ENCODE results near the gene GADL1. TPM values are rescaled to one million over a fixed set of nuclear protein-coding genes. Genes with fewer than 3 reads are reported as not detected.

Gene GADL1
- total RNA-seq, 1 experiment from 2014 or later, result 0.09 TPM

DNA sequence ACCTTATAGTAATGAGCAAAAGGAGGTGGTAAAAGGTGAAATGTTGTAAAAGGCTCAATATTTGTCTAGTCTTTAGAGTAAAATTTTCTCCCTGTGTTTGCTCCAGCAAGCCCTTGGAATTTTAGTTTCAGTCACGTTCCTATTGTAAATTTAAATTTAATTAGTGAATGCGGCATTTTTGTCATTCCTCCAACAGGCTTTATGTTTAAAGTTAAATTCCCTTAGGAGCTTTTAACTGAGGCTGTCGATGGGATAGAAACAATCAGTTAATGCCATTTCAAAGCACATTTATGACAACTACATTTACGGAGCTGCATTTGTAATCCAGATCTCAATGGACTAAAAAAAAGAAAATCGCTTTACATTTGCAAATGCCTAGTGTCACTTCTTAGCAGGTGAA lies 868 bp upstream of the GADL1 start:
- no peak overlapping the region for H3K23ac ChIP-seq (ENCODE audit: insufficient read length, low read depth, low read length)
- H3K9ac ChIP-seq (ENCODE audit: extremely low read depth, insufficient read length, low read length), result no peak overlapping the region
- no peaks in the 10 kb centered on the region for H3K9me3 Mint-ChIP-seq
- H3T11ph ChIP-seq (ENCODE audit: low read length), result no peak overlapping the region
- no peaks in the 10 kb centered on the region for H4K20me1 ChIP-seq (ENCODE audit: control insufficient read depth, insufficient read depth, insufficient read length)
- no peak overlapping the region for H3K18ac ChIP-seq (ENCODE audit: insufficient read length, low read depth, low read length)
- WGBS (ENCODE audit: extremely low coverage, insufficient read length, low lambda C conversion rate), result no CpG with 5 or more reads among the region's 5 CpGs
- H3K9me3 ChIP-seq (ENCODE audit: control insufficient read depth, low read depth, low read length), result no peaks in the 10 kb centered on the region
- peaks cover 26% of the 10 kb centered on the region for H3K27me3 Mint-ChIP-seq (ENCODE audit: low read depth)
- DNase-seq, result no peak
- H2AK5ac ChIP-seq (ENCODE audit: insufficient read length, low read length), result no peak overlapping the region
- no peaks in the 10 kb centered on the region for H3K79me1 ChIP-seq (ENCODE audit: insufficient read depth, low read depth, low read length, poor library complexity, severe bottlenecking)
- H3K4me1 Mint-ChIP-seq, result peaks cover 26 to 28% of the 10 kb centered on the region in 2 experiments
- H3K4me2 ChIP-seq (ENCODE audit: insufficient read depth, insufficient read length, low read length), result no peak overlapping the region
- no peak overlapping the region for H4K91ac ChIP-seq (ENCODE audit: insufficient read length, low read depth, low read length)
- no peaks in the 10 kb centered on the region for H3K36me3 Mint-ChIP-seq (ENCODE audit: insufficient read depth in 1 of 3, low read depth in 3 of 3)
- no peak overlapping the region for H4K5ac ChIP-seq (ENCODE audit: insufficient read length, low read depth, low read length)
- peaks cover 2% of the 10 kb centered on the region; the same call in 1 of the 2 replicates for H3K27me3 ChIP-seq (ENCODE audit: insufficient read depth, low read length)
- no peak overlapping the region for H3K14ac ChIP-seq (ENCODE audit: insufficient read depth, low read length)
- H3K27ac ChIP-seq (ENCODE audit: insufficient read length, low read depth, low read length), result no peak overlapping the region
- no peak overlapping the region for H3K27ac Mint-ChIP-seq
- H2BK15ac ChIP-seq (ENCODE audit: low read depth, low read length), result no peak overlapping the region
- no peak overlapping the region for H2AFZ ChIP-seq (ENCODE audit: low read length)
- no peak overlapping the region for H4K8ac ChIP-seq (replicated peaks; ENCODE audit: insufficient read length, low read depth, low read length)
- H2BK20ac ChIP-seq (ENCODE audit: low read depth, low read length, poor library complexity, severe bottlenecking), result no peak overlapping the region
- H2BK120ac ChIP-seq (ENCODE audit: low read depth, low read length, poor library complexity, severe bottlenecking), result no peak overlapping the region
- H3K56ac ChIP-seq (ENCODE audit: insufficient read length, low read depth, low read length), result no peak overlapping the region
- peaks cover 10% of the 10 kb centered on the region for H3K23me2 ChIP-seq (ENCODE audit: insufficient read length, low read depth, low read length, poor library complexity, severe bottlenecking)
- no peak overlapping the region for H3K4ac ChIP-seq (ENCODE audit: low read depth, low read length)
- peak overlapping the region in 1 of 2 experiments; percentile 62; a peak in 2 of 5 replicates for H3K4me3 Mint-ChIP-seq
- no peak overlapping the region for H2BK12ac ChIP-seq (ENCODE audit: insufficient read length, low read depth, low read length)
- TF ChIP-seq, protein P1, sequence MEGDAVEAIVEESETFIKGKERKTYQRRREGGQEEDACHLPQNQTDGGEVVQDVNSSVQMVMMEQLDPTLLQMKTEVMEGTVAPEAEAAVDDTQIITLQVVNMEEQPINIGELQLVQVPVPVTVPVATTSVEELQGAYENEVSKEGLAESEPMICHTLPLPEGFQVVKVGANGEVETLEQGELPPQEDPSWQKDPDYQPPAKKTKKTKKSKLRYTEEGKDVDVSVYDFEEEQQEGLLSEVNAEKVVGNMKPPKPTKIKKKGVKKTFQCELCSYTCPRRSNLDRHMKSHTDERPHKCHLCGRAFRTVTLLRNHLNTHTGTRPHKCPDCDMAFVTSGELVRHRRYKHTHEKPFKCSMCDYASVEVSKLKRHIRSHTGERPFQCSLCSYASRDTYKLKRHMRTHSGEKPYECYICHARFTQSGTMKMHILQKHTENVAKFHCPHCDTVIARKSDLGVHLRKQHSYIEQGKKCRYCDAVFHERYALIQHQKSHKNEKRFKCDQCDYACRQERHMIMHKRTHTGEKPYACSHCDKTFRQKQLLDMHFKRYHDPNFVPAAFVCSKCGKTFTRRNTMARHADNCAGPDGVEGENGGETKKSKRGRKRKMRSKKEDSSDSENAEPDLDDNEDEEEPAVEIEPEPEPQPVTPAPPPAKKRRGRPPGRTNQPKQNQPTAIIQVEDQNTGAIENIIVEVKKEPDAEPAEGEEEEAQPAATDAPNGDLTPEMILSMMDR (conservative IDR thresholded peaks at IDR 0.05), result no peak
- no peak overlapping the region for H2BK5ac ChIP-seq (ENCODE audit: insufficient read length, low read length)
- H3K79me2 ChIP-seq (ENCODE audit: insufficient read depth, low read length), result no peaks in the 10 kb centered on the region
- H3K4me1 ChIP-seq (ENCODE audit: insufficient read depth, low read length), result peaks cover 5% of the 10 kb centered on the region; the same call in 1 of the 2 replicates

All from H9 (cell line).